T-helper 17 cell (primary cell): ENCODE results near the gene ZDHHC7. TPM values are rescaled to one million over a fixed set of nuclear protein-coding genes. Genes with fewer than 3 reads are reported as not detected.
A peak's percentile ranks its signal among the peaks of the same experiment; 100 is the strongest.

Experiments
- ATAC-seq: fragments of 150-1000 bp; cut with Tn5 transposase; 2 replicates; pipeline ENCODE4 v1.10.0; 2021; ENCODE audit warnings: mild to moderate bottlenecking, moderate library complexity
- DNase-seq, 3 donors: peaks; one replicate each; pipeline versions ENCODE4 v3.0.0 to v3.0.0-alpha.2; 2020 to 2021
- H3K9me3 ChIP-seq: one replicate; pipeline ENCODE4 v1.7.0; 2013; ENCODE audit warnings: low read length, mild to moderate bottlenecking; ENCODE audit not compliant: control insufficient read depth, poor library complexity, severe bottlenecking
- H3K27ac Mint-ChIP-seq: one replicate; pipeline ENCODE4 v1.8.0; 2022; ENCODE audit warnings: mild to moderate bottlenecking, moderate library complexity, mixed read lengths
- H3K27me3 Mint-ChIP-seq: one replicate; pipeline ENCODE4 v1.8.0; 2022; ENCODE audit warnings: mixed read lengths
- H3K36me3 Mint-ChIP-seq: one replicate; pipeline ENCODE4 v1.8.0; 2022; ENCODE audit warnings: low read depth, mixed read lengths
- H3K4me1 Mint-ChIP-seq: one replicate; pipeline ENCODE4 v1.8.0; 2022; ENCODE audit warnings: mild to moderate bottlenecking, mixed read lengths
- H3K4me3 Mint-ChIP-seq: one replicate; pipeline ENCODE4 v1.8.0; 2022; ENCODE audit warnings: mild to moderate bottlenecking, moderate library complexity, mixed read lengths
- total RNA-seq, 4 donors: library from RNA in 2 of 4; stranded (reverse) in 2 of 4; gene quantifications; one replicate each; pipeline ENCODE4 v1.2.3 and lab custom pipeline; 2022 to 2026

Gene ZDHHC7
- total RNA-seq, 2 donors from 2014 or later, result 35.4 to 46.6 TPM

DNA sequence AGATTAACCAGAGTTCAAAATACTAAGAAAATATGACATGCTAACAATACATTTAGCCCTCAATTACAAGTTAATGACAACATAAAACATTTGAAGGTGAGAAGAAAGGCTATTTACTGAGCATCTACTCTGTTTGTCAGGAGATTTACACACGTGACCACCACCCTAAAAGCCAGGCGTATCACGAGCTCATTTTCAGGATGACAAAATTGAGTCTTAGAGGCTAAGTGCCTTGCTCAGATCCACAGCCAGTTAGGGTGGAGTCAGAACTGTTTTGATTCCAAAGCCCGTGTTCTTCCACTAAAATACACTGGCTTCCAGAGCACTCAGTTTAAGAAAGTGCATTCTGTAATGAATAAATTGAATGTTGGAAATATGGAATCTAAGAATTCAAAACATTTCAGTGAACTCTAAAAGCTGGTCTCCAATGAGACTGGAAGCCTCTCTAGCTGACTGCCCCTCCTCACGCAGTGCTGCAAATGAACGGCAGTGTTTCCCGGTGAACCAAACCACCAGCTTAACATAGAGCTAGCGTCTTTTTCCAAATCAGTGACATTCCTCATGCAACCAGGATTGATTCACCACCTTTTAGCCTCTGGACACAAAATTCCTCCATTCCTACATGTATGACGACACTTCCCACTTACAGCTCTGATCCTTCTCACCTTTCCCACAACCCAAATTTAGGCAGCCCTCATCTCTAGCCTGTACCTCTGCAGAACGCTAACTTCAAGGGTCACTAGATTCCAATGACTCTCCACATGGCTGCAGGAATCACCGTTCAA lies 5.9 kb downstream of the ZDHHC7 start:
- no peak for ATAC-seq
- Mint-ChIP-seq H3K36me3 (peaks cover 5% of the 10 kb centered on the region), H3K27me3 (no peaks in the 10 kb centered on the region), H3K4me3 (no peak overlapping the region), H3K27ac (peak overlapping the region; percentile 80), H3K4me1 (peaks cover 48% of the 10 kb centered on the region)
- no peaks in the 10 kb centered on the region for H3K9me3 ChIP-seq
- DNase-seq, result no peak

DNA sequence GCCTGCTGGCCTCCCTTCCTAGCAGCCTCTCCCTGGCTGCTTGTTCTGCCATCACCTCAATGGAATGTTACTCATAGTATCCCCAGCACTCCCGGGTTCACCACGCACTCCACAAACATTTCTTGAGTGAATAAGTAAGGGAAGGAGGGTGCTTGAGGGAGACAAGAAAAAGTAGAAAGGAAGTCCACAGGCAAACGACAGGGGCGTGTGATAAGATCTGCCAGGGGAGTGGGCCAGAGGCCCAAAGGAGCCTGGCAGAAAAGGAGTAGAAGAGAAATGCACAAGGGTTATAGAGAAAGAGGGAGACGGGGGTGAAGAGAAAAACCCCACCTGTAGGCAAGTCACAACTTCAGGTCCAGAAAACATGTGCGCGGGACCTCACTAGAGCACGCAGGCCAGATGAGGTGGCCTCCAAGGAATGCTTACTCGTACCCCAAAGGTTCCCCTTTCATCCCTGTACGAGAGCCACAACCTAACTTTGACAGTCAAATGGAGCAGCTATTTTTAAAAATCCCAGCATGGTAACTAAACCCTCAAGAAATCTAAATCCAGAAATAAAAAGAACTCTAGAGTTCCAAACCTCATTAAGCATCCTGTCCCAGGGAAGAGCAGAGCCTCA lies 6.6 kb downstream of the ZDHHC7 start:
- ATAC-seq, result no peak
- H3K9me3 ChIP-seq, result no peaks in the 10 kb centered on the region
- Mint-ChIP-seq H3K27me3 (no peaks in the 10 kb centered on the region), H3K27ac (peak overlapping the region; percentile 80), H3K36me3 (peaks cover 5% of the 10 kb centered on the region), H3K4me3 (no peak overlapping the region), H3K4me1 (peaks cover 42% of the 10 kb centered on the region)
- DNase-seq, result no peak

DNA sequence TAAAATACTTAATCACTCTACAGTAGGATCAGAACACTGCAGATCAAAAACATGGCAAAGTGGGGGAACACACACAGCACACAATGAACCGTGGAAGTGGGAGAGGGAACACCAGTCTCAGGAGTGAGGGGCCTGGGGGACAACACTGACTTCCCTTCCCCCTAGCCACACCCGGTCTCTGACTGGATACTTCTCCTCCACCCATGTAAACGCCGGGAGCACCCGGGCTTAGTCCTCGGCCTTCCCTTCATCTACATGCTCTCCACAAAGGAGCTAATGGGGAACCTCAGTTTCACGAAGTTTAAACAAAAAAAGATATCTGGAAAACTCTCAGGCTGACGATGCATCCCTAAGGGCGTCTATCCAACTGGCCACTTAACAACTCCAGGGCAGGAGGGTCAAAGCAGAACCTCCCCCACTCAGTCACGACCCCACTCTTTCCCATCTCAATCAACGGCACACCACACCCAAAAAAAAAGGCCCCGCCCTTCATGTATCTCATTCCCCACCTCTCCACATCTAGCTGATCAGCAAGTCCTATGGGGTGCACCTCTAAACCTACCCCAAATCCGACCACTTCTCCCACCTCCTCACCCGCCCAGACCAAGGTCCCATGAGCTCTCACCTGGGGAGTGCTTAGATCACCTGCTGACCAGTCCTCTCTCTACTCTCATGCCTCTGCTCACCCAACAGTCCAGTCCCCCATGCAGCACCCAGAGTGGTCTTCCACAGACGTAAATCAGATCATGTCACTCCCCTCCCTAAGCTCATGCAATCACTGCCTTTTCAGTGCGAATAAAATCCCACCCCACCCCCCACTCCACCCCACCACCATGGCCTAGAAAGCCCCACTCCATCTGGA lies 7.4 kb downstream of the ZDHHC7 start:
- peaks cover 9% of the 10 kb centered on the region for H3K36me3 Mint-ChIP-seq
- DNase-seq (no peak), ATAC-seq (no peak)
- H3K27me3 Mint-ChIP-seq, result no peaks in the 10 kb centered on the region
- H3K4me3 Mint-ChIP-seq, result no peak overlapping the region
- peak overlapping the region; percentile 80 for H3K27ac Mint-ChIP-seq
- peaks cover 45% of the 10 kb centered on the region for H3K4me1 Mint-ChIP-seq
- H3K9me3 ChIP-seq, result no peaks in the 10 kb centered on the region

DNA sequence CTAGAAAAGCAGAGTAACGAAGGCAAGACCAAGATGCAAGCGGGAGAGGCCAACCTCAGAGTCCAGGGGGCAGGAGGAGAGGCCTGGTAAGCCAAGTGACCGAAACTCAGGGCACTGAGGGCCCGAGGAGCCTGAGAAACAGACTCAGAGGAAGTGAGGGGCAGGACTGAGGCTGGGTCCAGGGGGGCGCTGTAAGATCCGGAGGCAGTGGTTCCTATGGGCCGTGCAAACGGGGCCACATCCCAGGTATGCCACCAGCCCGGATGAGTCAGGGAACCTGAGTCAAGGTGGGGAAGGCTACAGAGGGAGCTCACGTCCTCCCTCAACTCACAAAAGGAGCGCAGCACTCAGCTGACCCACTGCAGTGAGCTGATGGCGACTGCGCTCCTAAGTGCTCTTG lies 8.3 kb downstream of the ZDHHC7 start:
- H3K4me3 Mint-ChIP-seq, result peak overlapping the region; percentile 19
- H3K36me3 Mint-ChIP-seq, result peaks cover 9% of the 10 kb centered on the region
- DNase-seq (no peak), ATAC-seq (no peak)
- H3K27ac Mint-ChIP-seq, result no peak overlapping the region
- H3K27me3 Mint-ChIP-seq, result no peaks in the 10 kb centered on the region
- H3K9me3 ChIP-seq, result no peaks in the 10 kb centered on the region
- H3K4me1 Mint-ChIP-seq, result peaks cover 45% of the 10 kb centered on the region

DNA sequence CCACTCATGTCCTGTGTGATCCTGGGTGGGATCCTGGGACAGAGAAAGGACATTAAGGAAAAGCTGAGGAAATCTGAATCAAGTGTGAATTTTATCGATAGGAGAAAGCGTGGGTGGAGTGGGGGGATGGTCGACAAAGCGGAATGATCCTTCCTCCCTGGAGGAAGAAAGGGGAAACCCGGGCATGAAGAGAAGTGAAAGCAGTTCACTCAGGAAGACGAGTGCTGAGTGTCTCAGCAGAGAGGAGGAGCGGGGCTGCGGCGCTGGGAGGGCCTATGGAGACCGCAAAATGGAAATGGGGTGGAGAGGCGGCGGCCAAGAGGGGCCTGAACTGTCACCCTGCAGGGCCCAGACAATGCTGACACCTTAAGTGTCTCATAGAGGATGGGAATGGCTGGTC lies 8.7 kb downstream of the ZDHHC7 start:
- Mint-ChIP-seq H3K36me3 (peaks cover 9% of the 10 kb centered on the region), H3K27me3 (no peaks in the 10 kb centered on the region), H3K4me1 (peaks cover 45% of the 10 kb centered on the region), H3K4me3 (peak overlapping the region; percentile 19), H3K27ac (peak overlapping the region; percentile 43)
- no peaks in the 10 kb centered on the region for H3K9me3 ChIP-seq
- DNase-seq (no peak), ATAC-seq (no peak)

DNA sequence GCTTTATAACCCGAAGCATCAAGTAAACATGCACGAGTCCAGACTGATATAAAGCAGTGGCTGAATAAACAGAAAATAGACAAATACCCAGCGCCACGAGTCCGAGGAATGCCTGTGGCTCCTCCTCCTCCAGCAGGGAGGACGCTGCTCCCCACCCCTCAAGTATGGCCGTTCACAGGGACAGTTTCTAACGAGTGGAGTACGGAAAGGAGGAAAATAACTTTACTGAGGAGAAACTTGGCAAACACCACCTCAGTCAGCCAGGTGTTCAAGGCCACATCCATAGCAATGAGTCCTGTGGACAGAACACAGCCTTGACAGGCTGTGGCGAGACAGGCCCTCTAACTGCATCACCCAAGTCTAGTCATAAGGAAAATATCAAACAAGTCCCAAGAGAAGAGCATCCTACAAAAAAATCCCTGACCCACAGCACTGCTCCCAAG lies 9.2 kb downstream of the ZDHHC7 start:
- H3K4me1 Mint-ChIP-seq, result peaks cover 45% of the 10 kb centered on the region
- peaks cover 8% of the 10 kb centered on the region for H3K36me3 Mint-ChIP-seq
- H3K27me3 Mint-ChIP-seq, result no peaks in the 10 kb centered on the region
- H3K4me3 Mint-ChIP-seq, result no peak overlapping the region
- H3K27ac Mint-ChIP-seq, result peak overlapping the region; percentile 43
- no peak for ATAC-seq
- no peaks in the 10 kb centered on the region for H3K9me3 ChIP-seq
- DNase-seq, result no peak

DNA sequence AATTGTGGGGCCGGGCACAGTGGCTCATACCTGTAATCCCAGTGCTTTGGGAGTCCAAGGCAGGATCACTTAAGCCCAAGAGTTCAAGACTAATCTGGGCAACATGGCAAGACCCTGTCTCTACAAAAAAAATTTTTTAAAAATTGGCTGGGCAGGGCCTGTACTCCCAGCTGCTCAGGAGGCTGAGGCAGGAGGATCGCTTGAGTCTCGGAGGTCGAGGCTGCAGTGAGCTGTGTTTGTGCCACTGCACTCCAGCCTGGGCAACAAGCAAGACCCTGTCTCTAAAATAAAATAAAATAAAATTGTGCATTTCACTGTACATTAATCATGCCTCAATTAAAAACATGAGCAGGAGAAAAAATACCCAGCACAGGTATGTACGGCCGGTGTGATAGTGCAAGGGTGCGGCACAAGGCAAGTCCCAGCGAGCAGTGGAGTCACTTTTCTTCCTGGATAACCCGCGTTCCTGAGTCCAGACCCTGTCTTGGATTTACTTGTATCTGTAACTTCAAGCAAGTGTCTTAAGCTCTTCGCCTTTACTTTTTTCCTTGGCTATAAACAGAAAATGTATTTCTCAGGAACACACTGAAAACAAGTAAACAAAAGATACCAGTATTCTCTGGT lies 11.4 kb downstream of the ZDHHC7 start:
- H3K9me3 ChIP-seq, result no peaks in the 10 kb centered on the region
- DNase-seq, result no peak
- Mint-ChIP-seq H3K27ac (peak overlapping the region; percentile 8), H3K4me1 (peaks cover 49% of the 10 kb centered on the region), H3K36me3 (peaks cover 6% of the 10 kb centered on the region), H3K4me3 (no peak overlapping the region), H3K27me3 (no peaks in the 10 kb centered on the region)
- ATAC-seq, result no peak

DNA sequence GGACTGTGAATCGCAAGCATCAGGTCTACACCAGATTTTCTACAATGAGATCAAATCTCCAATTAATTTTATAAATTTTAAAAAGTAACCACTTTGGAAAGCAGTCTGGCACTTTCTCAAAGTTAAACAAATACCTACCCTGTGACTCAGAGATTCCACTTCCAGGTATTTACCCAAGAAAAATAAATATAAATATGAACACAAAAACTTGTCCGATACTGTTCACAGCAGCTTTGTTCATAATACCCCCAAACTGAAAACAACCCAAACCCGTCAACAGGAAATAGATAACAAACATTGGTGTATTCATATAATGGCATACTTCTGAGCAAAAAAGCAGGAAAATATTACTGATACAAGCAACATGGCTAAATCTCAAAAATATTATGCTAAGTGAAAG lies 12.1 kb downstream of the ZDHHC7 start:
- H3K36me3 Mint-ChIP-seq, result peaks cover 6% of the 10 kb centered on the region
- ATAC-seq (no peak), DNase-seq (no peak)
- no peak overlapping the region for H3K4me3 Mint-ChIP-seq
- H3K27ac Mint-ChIP-seq, result no peak overlapping the region
- H3K27me3 Mint-ChIP-seq, result no peaks in the 10 kb centered on the region
- H3K9me3 ChIP-seq, result no peaks in the 10 kb centered on the region
- peaks cover 42% of the 10 kb centered on the region for H3K4me1 Mint-ChIP-seq

DNA sequence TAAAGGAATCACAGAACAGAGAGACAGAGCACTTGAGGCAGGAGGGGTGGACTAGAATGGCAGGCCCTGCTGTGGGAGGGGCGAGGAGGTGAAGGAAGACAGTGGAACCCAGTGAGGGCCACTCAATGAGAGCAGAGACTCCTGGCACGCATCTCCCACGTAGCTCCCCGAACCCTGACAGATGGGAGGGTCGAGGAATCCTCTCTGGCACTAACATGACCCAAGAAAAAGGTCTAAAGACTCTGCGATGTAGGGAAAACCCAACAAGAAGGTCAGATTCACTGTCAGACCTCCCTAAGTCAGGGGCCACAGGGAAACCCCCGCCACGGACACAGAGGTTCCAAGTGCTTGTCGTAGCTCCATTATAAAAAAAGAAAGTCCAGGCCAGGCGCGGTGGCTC lies 15.0 kb downstream of the ZDHHC7 start:
- DNase-seq (no peak), ATAC-seq (no peak)
- H3K4me3 Mint-ChIP-seq, result no peak overlapping the region
- no peaks in the 10 kb centered on the region for H3K27me3 Mint-ChIP-seq
- H3K4me1 Mint-ChIP-seq, result peaks cover 20% of the 10 kb centered on the region
- peaks cover 6% of the 10 kb centered on the region for H3K36me3 Mint-ChIP-seq
- H3K9me3 ChIP-seq, result no peaks in the 10 kb centered on the region
- H3K27ac Mint-ChIP-seq, result peak overlapping the region; percentile 77

DNA sequence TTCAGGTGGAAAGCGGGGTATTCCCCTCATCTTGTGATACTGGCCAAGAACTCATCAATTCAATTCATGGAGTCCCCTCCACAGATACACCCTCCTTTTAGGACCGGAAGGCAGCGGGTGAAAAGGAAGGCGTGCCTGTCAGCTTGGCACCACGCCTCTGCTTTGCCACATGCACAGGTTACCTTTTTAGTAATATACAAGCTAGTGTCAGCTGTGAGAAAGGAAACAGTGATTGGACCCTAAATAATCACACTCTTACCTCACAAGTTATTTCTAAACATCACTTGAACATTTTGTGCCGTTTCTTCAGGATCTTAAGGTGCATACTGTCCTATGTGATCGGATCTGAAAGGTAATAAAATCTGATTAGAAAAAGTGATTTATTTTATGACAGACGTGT lies 15.7 kb downstream of the ZDHHC7 start:
- no peak overlapping the region for H3K4me3 Mint-ChIP-seq
- no peak for DNase-seq
- ATAC-seq, result peak; percentile 84
- no peaks in the 10 kb centered on the region for H3K9me3 ChIP-seq
- H3K27me3 Mint-ChIP-seq, result no peaks in the 10 kb centered on the region
- peaks cover 9% of the 10 kb centered on the region for H3K36me3 Mint-ChIP-seq
- H3K27ac Mint-ChIP-seq, result peak overlapping the region; percentile 80
- peaks cover 19% of the 10 kb centered on the region for H3K4me1 Mint-ChIP-seq

DNA sequence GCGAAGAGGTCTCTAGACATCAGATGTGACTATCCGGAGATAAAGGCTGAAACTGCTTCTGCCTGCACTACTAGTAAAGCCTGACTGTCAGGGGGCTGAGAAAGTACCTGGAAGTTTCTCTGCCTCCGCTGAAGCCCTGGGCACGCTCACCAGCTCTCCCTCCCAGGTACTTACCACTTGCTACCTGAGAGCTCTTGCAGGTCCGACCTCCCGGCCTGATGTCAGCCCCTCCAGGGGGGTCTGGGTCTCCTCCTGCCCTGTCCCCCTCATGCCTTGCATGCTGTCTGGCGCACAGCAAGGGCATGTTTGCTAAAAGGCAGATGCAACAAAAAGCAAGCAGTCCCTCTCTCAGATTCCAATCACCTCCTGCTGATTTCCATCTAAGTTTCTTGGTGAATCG lies 17.4 kb downstream of the ZDHHC7 start:
- H3K9me3 ChIP-seq, result no peaks in the 10 kb centered on the region
- ATAC-seq (no peak), DNase-seq (no peak)
- H3K4me3 Mint-ChIP-seq, result no peak overlapping the region
- no peaks in the 10 kb centered on the region for H3K27me3 Mint-ChIP-seq
- H3K27ac Mint-ChIP-seq, result no peak overlapping the region
- peaks cover 17% of the 10 kb centered on the region for H3K4me1 Mint-ChIP-seq
- H3K36me3 Mint-ChIP-seq, result peaks cover 5% of the 10 kb centered on the region

DNA sequence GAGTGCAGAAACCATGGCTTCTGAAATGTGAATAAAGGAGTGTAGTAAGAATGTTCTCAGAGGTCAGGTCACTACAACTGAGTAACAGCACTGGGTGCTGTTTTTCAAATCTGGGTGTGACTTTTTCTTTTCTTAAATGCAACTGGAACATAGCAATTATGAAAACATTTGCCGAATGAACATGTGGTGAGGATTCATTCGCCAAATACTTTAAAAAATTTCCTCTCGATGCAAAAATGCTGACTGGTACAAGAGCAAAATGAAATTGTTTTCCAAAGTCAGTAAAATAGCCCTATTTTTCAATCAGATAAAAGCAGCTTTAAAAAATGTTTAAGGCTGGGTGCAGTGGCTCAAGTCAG lies 18.6 kb downstream of the ZDHHC7 start:
- H3K4me3 Mint-ChIP-seq, result no peak overlapping the region
- no peak overlapping the region for H3K27ac Mint-ChIP-seq
- H3K4me1 Mint-ChIP-seq, result peaks cover 17% of the 10 kb centered on the region
- H3K36me3 Mint-ChIP-seq, result peaks cover 5% of the 10 kb centered on the region
- no peaks in the 10 kb centered on the region for H3K9me3 ChIP-seq
- DNase-seq, result no peak
- H3K27me3 Mint-ChIP-seq, result no peaks in the 10 kb centered on the region
- no peak for ATAC-seq

DNA sequence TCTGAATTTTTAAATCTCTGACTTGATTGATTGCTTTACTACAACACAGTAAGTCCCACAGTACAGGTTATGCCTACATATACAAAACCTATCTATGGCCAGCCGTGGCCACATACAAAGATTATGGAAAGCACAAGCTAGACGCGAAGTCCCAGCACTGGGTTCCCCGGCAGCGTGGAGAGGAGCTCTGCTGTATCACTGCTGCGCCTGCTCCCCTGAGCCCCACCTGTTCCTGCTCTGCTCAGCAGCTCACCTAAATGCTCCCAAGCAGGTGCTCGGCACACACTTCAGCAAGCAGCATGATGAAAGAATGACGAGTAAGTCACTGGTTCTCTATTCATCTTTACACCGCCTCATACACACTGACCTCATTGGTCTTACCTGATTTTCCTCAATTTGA lies 20.6 kb downstream of the ZDHHC7 start:
- Mint-ChIP-seq H3K36me3 (peaks cover 5% of the 10 kb centered on the region), H3K4me3 (no peak overlapping the region), H3K27ac (no peak overlapping the region), H3K27me3 (no peaks in the 10 kb centered on the region), H3K4me1 (peaks cover 22% of the 10 kb centered on the region)
- no peaks in the 10 kb centered on the region for H3K9me3 ChIP-seq
- DNase-seq (no peak), ATAC-seq (no peak)
